ENCODE measurements around the gene GFOD1.

Gene GFOD1

GRCh38 chr6:13397359-13398068, 89.9 kb downstream of the GFOD1 start:
- in situ Hi-C loops (cut with HindIII; ENCODE audit: low pct_ligation_motif_present, low sequenced_read_pairs): no loop called here
- no peak overlapping the region for H3K27ac ChIP-seq
- H3K27me3 ChIP-seq (replicated peaks): no peaks in the 10 kb centered on the region
- H3K4me3 ChIP-seq (ENCODE audit: low read depth, low read length): no peak overlapping the region
- no peak for TF ChIP-seq CTCF (IDR thresholded peaks at IDR 0.05; ENCODE audit: low read depth, low read length, missing control alignments)
- no peaks in the 10 kb centered on the region for H3K36me3 ChIP-seq (replicated peaks)
- DNase-seq: no peak

GRCh38 chr6:13396241-13396792, 91.1 kb downstream of the GFOD1 start:
- H3K27ac ChIP-seq: no peak overlapping the region
- TF ChIP-seq CTCF (IDR thresholded peaks at IDR 0.05; ENCODE audit: low read depth, low read length, missing control alignments): no peak
- H3K36me3 ChIP-seq (replicated peaks): no peaks in the 10 kb centered on the region
- DNase-seq: no peak
- in situ Hi-C loops (cut with HindIII; ENCODE audit: low pct_ligation_motif_present, low sequenced_read_pairs): no loop called here
- no peaks in the 10 kb centered on the region for H3K27me3 ChIP-seq (replicated peaks)
- H3K4me3 ChIP-seq (ENCODE audit: low read depth, low read length): no peak overlapping the region

GRCh38 chr6:13395272-13396237, 91.8 kb downstream of the GFOD1 start:
- Histone ChIP-seq H3K4me3 (ENCODE audit: low read depth, low read length) (no peak overlapping the region), H3K27ac (peak overlapping the region; percentile 35), H3K27me3 (replicated peaks) (no peaks in the 10 kb centered on the region), H3K36me3 (replicated peaks) (no peaks in the 10 kb centered on the region)
- in situ Hi-C loops (cut with HindIII; ENCODE audit: low pct_ligation_motif_present, low sequenced_read_pairs): no loop called here
- DNase-seq: peak; percentile 87
- TF ChIP-seq CTCF (IDR thresholded peaks at IDR 0.05; ENCODE audit: low read depth, low read length, missing control alignments): no peak

- in situ Hi-C loops (cut with HindIII; ENCODE audit: low pct_ligation_motif_present, low sequenced_read_pairs): no loop called here
- no peak for DNase-seq
- no peak for TF ChIP-seq CTCF (IDR thresholded peaks at IDR 0.05; ENCODE audit: low read depth, low read length, missing control alignments)
- Histone ChIP-seq H3K36me3 (replicated peaks) (no peaks in the 10 kb centered on the region), H3K4me3 (ENCODE audit: low read depth, low read length) (no peak overlapping the region), H3K27ac (no peak overlapping the region), H3K27me3 (replicated peaks) (no peaks in the 10 kb centered on the region)
Measured at GRCh38 chr6:13392462-13392861, 94.9 kb downstream of the GFOD1 start.

GRCh38 chr6:13391537-13391936, 95.9 kb downstream of the GFOD1 start:
- no peak for TF ChIP-seq CTCF (IDR thresholded peaks at IDR 0.05; ENCODE audit: low read depth, low read length, missing control alignments)
- Histone ChIP-seq H3K36me3 (replicated peaks) (no peaks in the 10 kb centered on the region), H3K4me3 (ENCODE audit: low read depth, low read length) (no peak overlapping the region), H3K27ac (no peak overlapping the region), H3K27me3 (replicated peaks) (no peaks in the 10 kb centered on the region)
- DNase-seq: no peak
- in situ Hi-C loops (cut with HindIII; ENCODE audit: low pct_ligation_motif_present, low sequenced_read_pairs): no loop called here

Data from brain microvascular endothelial cell (primary cell).